CD4-positive, alpha-beta T cell treated with Interleukin-2 at 100 ng/mL for 4 hours (primary cell): Measurements from ENCODE around the gene RNF14.

ENCODE experiments used
- DNase-seq: peaks from one replicate; pipeline ENCODE4 v3.0.0-alpha.2; 2020; ENCODE audit warnings: low spot score

Gene RNF14

GRCh38 chr5:141978389-141978788 is 9.5 kb downstream of the RNF14 start:
- no peak for DNase-seq

DNA sequence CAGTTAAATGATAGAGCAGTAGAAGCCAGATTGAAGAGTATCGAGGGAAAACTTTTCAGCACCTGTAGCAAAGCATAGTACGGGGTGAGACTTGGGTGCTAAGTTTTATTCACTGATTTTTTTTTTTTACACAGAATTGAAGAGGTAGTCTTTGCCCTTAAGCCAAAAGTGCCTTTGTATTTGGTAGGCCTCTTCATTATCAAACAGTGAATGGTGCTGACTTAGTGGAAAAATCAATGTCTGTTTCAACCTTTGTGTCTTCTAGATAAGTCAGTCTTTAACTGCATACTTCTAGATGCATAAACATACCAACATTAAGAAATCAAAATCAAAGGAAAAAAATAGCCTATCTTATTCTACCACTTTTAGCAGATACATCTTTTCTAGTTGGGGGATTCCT is 13.7 kb downstream of the RNF14 start:
- no peak for DNase-seq

GRCh38 chr5:141986072-141986471 is 17.2 kb downstream of the RNF14 start:
- DNase-seq, result no peak

- DNase-seq, result no peak
Measured at GRCh38 chr5:141989720-141990119, 20.8 kb downstream of the RNF14 start.

DNA sequence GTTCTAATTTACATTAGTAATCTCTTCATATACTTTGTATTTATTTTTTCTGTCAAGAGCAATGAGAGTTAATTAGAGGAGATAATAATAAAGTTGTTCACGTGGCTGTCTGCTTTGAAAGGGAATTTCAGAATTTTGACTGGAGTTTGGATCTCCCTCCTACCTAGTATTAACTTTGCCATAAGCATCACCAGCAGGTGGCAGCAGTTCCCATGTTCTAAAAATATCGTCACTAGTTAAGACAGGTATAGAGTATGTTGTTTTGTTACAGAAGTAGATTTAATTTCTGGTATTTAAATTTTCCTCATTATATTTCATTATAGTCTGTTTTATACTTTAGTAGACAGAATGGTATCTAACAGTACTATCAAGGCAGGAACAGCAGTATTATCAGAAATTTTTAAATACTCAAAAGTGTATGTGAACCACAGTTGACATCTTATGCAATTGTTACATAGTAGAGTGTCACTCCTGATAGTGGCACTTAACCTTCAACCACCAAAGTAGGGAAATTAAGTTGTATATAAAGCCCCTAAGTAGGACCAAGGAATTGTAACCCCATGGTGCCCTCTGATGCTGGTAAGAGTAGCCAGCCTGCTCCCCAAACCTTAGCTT is 23.6 kb downstream of the RNF14 start:
- peak; percentile 84 for DNase-seq

DNA sequence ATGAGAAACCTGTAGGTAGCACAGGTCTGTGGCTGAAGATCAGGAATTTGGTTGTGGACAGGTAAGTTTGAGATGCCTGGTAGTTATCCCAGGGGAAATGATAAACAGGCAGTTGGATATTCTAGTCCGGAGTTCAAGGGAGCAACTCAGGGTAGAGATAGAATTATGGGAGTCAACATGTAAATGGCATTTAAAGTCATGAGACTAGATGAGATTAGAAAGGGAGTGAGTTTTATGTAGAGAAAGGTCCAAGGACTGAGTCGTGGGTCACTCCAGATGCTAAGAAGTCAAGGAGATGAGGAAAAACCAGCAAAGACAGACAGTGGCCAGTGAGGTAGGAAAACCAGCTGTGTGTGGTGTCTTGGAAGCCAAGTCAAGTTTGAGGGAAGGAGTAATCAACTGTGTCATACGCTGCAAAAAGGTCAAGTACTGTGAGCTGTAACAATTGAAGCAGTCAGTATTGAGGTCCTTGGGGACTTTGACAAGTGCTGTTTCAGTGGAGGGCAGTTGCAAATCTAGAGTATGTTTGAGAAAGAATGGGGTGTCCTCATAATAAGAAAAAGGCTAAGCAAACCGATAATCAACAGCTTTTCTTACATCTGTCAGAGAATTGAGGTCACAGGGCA is 25.7 kb downstream of the RNF14 start:
- DNase-seq, result no peak

DNA sequence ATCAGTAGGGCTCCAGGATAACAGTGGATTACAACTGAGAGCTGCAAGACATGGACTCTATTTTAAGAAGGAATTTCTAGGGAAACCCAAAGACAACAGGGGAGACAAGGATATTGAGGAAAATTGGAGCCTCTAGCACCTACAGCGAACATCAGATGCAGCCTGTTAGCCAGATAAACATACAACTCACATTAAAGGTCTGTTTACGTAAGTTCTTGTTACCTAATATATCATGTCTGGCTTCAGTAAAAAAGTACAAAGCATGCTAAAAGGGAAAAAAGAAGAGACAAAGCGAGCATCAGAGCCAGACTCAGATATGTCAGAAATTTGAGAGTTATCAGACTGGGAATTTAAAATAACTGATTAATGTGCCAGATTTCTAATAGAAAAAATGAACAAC is 26.8 kb downstream of the RNF14 start:
- DNase-seq, result no peak

DNA sequence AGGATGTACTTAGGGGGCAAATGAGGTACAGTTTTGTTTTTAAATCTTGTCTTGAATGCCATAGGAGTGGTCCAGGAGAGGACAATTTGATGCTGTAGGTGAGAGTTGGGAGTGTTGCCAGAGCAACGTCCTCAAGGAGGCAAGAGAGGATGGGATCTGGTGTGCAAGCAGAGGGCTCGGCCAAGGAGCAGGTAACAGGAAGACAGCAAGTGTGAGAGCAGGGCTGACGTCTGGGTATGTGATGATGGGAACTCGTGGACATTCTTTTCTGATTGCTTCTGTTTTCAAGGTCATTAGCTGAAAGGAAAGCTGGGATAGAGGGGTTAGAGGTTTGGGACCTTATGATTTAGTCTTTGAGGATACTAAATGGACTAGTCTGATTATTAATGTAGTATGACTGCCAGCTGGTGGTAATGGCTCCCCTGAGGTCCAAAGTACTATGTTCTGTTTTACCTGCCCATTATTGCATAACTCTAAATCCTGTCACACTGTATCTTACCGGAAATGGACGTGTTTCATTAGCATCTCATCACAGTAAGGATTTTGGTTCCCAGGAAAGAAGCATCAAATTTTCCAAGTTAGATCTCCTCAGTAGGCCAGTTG is 28.6 kb downstream of the RNF14 start:
- no peak for DNase-seq

GRCh38 chr5:142000173-142000572 is 31.3 kb downstream of the RNF14 start:
- no peak for DNase-seq

DNA sequence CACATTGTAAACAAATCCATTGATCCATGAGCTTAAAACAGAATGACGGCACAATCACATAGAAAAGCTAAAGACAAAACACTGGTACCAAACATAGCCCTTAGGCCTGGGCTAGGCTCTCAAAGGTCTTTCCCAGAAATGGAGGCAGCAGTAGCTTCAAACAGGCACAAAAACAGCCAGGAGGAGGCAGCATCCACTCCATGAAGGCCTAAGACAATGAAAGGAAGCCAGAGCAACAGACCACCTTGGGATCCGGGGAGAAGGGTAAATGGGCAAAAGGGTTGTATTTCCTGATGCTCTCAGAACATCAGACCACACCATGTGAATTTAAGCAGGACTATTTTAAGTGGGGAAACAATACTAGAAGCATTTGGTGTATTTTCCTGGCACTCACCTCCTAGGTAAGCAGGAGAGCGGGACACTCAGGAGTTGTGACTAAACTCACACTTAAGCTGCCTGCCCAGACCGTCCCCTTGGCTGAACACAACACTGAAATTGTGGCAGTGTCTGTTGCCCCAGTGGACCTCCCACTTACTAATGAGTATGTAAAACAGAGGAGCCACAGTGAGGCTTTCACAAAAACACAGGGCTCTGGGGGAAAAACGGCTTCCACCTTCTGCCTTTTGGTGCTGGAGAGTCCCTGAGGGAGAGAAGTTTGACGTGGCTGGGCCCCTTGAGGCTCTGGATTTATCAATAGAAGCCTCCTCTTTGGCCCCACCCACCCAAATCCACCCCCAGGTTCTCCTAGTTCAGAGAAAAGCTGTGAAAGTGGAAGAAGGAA is 32.0 kb downstream of the RNF14 start:
- DNase-seq, result no peak

GRCh38 chr5:142003266-142003800 is 34.4 kb downstream of the RNF14 start:
- no peak for DNase-seq

DNA sequence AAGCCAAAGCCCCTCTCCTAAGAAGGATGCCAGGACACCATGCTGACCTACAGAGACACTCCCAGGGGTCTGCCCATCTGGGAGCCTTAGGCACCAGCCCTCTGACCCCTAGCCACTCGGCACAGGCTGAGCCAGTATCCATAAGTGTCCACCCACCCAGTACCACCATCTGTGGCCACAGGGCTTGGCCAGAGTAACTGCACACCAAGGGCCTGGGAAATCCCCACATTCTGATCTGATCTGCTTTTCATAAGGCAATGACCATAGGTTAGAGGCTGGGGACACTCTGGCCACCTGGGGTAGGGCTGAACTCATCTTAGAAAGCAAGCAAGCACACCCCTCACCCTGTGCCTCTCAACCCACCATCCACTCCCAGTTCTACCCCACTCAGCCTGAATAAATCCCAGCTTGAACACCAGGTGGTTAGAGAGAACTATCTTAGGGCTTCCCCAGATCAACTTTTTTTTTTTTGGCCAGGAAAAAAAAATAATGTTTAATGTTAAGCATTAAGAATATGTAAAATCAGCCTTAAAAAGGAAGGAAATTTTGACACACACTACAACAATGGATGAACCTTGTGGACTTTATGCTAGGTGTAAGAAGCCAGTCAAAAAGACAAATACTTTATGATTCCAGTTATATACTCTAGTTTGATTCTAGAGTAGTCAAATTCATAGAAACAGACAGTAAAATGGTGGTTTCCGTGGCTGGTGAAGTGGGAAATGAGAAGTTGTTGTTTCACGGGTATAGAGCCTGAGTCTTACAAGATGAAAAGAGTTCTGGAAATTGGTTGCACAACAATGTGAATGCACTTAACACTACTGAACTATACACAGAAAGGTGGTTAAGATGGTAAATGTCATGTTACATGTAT is 37.7 kb downstream of the RNF14 start:
- DNase-seq, result peak; percentile 78

- DNase-seq, result no peak
Measured at GRCh38 chr5:142007237-142007544, 38.3 kb downstream of the RNF14 start.

DNA sequence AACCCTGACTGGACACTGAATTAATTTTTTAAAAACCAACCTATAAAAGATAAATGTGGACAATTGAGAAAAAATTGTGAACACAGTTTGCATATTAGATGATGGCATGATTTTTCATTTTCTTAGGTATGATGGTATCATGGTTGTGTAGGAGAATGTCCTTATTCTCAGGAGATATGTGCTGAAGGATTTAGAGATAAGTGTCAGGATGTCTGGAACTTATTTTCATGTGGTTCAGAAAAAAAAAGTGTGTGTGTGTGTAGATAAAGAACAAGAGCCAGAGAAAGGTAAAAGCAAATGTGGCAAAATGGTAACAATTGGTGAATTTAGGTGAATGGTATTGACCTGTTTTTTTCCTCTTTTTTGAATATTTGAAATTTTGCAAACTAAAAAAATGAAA is 39.9 kb downstream of the RNF14 start:
- DNase-seq, result no peak

GRCh38 chr5:142009886-142010285 is 41.0 kb downstream of the RNF14 start:
- no peak for DNase-seq

DNA sequence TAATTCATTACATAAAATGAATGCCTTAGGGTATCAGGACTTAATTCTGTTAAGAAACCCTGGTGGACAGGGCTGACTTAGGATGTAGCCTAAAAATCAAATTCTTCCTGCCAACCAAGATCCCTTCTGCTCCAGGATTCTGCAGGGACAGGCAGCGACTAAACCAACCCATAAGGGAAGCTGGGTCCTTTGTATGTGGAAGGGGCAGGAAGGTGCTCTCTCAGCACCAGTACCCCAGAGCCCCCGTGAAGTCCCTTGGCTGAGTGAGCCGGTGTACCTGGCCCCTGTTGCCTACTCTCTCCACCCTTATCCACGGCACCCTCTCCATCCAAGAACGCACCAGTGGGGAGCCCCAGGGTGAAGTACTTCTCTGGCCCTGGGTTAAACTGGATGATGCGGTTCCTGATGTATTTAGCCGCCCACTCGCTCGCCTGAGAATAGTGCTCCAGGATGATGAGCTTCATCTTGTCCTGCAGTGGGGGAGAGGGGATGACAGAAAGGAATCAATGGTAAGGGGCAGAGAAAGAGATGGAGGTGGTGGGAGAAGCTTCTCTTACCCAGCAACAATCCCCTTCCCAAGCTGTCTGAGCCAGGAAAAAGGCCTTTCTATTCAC is 42.8 kb downstream of the RNF14 start:
- no peak for DNase-seq

- peak; percentile 58 for DNase-seq
Measured at GRCh38 chr5:142012186-142012785, 43.4 kb downstream of the RNF14 start.

GRCh38 chr5:142012792-142013388 is 44.0 kb downstream of the RNF14 start, which contains the start of gene GNPDA1:
Gene GNPDA1, minus strand, starts transcription at chr5:142013027. Its CDS starts 992 bp downstream, at chr5:142012035.
- peak; percentile 58 for DNase-seq

GRCh38 chr5:142013734-142014521 is 45.0 kb downstream of the RNF14 start:
- DNase-seq, result no peak
